HG03432 (cell line): ENCODE measurements around the gene ADARB2.
"Not testable (repeated sequence)": the region's sequence is repeated elsewhere in the genome, so short reads cannot be mapped to it uniquely, and the experiment has no call there.

Experiments
- ATAC-seq: cut with Tn5 transposase; IDR thresholded peaks from one replicate; pipeline ENCODE4 v1.9.1; 2021; ENCODE audit warnings: mild to moderate bottlenecking, moderate library complexity; ENCODE audit not compliant: unreplicated experiment

Gene ADARB2

GRCh38 chr10:1475098-1475591 is 262.2 kb downstream of the ADARB2 start:
- ATAC-seq = no peak

- ATAC-seq = no peak
These were observed 262.8 kb downstream of the ADARB2 start for GRCh38 chr10:1474376-1475097.

- ATAC-seq = no peak
These were observed 263.5 kb downstream of the ADARB2 start for GRCh38 chr10:1473874-1474273.

GRCh38 chr10:1472178-1472958 is 265.0 kb downstream of the ADARB2 start:
- ATAC-seq = no peak

- no peak for ATAC-seq
These were observed 268.5 kb downstream of the ADARB2 start for GRCh38 chr10:1468811-1469210.

- ATAC-seq = no peak
These were observed 269.8 kb downstream of the ADARB2 start for GRCh38 chr10:1467334-1468076.

- ATAC-seq = no peak
These were observed 271.1 kb downstream of the ADARB2 start for GRCh38 chr10:1465993-1466764.

- ATAC-seq = peak; percentile 62
These were observed 271.9 kb downstream of the ADARB2 start for GRCh38 chr10:1465418-1465911.

- peak; percentile 17 for ATAC-seq
These were observed 272.4 kb downstream of the ADARB2 start for GRCh38 chr10:1464881-1465417.

GRCh38 chr10:1463971-1464370 is 273.4 kb downstream of the ADARB2 start:
- ATAC-seq = not testable (repeated sequence)

- no peak for ATAC-seq
These were observed 274.2 kb downstream of the ADARB2 start for GRCh38 chr10:1462994-1463633.

- no peak for ATAC-seq
These were observed 274.8 kb downstream of the ADARB2 start for GRCh38 chr10:1462521-1462920.

GRCh38 chr10:1462032-1462431 is 275.3 kb downstream of the ADARB2 start:
- ATAC-seq = no peak

- ATAC-seq = no peak
These were observed 276.3 kb downstream of the ADARB2 start for GRCh38 chr10:1461016-1461415.

GRCh38 chr10:1459664-1460063 is 277.7 kb downstream of the ADARB2 start:
- ATAC-seq = not testable (repeated sequence)

GRCh38 chr10:1454951-1455350 is 282.4 kb downstream of the ADARB2 start:
- ATAC-seq = no peak

GRCh38 chr10:1454428-1454827 is 282.9 kb downstream of the ADARB2 start:
- ATAC-seq = peak; percentile 97

GRCh38 chr10:1452777-1453176 is 284.5 kb downstream of the ADARB2 start:
- no peak for ATAC-seq

- no peak for ATAC-seq
These were observed 285.4 kb downstream of the ADARB2 start for GRCh38 chr10:1451941-1452340.
